ENCODE results near the gene UBE2J1. TPM values are rescaled to one million over a fixed set of nuclear protein-coding genes. Genes with fewer than 3 reads are reported as not detected.

Gene UBE2J1
- total and polyA plus RNA-seq, 9 of the 15 experiments (the other 6 are each of a cell fraction or from before 2014, with no cell fraction given): 11.6 to 32.6 (median 22.0) TPM

GRCh38 chr6:89371849-89372505 lies 19.5 kb upstream of the UBE2J1 start (continued):
- TF ChIP-seq, protein P1, sequence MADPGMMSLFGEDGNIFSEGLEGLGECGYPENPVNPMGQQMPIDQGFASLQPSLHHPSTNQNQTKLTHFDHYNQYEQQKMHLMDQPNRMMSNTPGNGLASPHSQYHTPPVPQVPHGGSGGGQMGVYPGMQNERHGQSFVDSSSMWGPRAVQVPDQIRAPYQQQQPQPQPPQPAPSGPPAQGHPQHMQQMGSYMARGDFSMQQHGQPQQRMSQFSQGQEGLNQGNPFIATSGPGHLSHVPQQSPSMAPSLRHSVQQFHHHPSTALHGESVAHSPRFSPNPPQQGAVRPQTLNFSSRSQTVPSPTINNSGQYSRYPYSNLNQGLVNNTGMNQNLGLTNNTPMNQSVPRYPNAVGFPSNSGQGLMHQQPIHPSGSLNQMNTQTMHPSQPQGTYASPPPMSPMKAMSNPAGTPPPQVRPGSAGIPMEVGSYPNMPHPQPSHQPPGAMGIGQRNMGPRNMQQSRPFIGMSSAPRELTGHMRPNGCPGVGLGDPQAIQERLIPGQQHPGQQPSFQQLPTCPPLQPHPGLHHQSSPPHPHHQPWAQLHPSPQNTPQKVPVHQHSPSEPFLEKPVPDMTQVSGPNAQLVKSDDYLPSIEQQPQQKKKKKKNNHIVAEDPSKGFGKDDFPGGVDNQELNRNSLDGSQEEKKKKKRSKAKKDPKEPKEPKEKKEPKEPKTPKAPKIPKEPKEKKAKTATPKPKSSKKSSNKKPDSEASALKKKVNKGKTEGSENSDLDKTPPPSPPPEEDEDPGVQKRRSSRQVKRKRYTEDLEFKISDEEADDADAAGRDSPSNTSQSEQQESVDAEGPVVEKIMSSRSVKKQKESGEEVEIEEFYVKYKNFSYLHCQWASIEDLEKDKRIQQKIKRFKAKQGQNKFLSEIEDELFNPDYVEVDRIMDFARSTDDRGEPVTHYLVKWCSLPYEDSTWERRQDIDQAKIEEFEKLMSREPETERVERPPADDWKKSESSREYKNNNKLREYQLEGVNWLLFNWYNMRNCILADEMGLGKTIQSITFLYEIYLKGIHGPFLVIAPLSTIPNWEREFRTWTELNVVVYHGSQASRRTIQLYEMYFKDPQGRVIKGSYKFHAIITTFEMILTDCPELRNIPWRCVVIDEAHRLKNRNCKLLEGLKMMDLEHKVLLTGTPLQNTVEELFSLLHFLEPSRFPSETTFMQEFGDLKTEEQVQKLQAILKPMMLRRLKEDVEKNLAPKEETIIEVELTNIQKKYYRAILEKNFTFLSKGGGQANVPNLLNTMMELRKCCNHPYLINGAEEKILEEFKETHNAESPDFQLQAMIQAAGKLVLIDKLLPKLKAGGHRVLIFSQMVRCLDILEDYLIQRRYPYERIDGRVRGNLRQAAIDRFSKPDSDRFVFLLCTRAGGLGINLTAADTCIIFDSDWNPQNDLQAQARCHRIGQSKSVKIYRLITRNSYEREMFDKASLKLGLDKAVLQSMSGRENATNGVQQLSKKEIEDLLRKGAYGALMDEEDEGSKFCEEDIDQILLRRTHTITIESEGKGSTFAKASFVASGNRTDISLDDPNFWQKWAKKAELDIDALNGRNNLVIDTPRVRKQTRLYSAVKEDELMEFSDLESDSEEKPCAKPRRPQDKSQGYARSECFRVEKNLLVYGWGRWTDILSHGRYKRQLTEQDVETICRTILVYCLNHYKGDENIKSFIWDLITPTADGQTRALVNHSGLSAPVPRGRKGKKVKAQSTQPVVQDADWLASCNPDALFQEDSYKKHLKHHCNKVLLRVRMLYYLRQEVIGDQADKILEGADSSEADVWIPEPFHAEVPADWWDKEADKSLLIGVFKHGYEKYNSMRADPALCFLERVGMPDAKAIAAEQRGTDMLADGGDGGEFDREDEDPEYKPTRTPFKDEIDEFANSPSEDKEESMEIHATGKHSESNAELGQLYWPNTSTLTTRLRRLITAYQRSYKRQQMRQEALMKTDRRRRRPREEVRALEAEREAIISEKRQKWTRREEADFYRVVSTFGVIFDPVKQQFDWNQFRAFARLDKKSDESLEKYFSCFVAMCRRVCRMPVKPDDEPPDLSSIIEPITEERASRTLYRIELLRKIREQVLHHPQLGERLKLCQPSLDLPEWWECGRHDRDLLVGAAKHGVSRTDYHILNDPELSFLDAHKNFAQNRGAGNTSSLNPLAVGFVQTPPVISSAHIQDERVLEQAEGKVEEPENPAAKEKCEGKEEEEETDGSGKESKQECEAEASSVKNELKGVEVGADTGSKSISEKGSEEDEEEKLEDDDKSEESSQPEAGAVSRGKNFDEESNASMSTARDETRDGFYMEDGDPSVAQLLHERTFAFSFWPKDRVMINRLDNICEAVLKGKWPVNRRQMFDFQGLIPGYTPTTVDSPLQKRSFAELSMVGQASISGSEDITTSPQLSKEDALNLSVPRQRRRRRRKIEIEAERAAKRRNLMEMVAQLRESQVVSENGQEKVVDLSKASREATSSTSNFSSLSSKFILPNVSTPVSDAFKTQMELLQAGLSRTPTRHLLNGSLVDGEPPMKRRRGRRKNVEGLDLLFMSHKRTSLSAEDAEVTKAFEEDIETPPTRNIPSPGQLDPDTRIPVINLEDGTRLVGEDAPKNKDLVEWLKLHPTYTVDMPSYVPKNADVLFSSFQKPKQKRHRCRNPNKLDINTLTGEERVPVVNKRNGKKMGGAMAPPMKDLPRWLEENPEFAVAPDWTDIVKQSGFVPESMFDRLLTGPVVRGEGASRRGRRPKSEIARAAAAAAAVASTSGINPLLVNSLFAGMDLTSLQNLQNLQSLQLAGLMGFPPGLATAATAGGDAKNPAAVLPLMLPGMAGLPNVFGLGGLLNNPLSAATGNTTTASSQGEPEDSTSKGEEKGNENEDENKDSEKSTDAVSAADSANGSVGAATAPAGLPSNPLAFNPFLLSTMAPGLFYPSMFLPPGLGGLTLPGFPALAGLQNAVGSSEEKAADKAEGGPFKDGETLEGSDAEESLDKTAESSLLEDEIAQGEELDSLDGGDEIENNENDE (IDR thresholded peaks at IDR 0.05; ENCODE audit: low read depth, low read length): no peak
- TF ChIP-seq, protein P2, sequence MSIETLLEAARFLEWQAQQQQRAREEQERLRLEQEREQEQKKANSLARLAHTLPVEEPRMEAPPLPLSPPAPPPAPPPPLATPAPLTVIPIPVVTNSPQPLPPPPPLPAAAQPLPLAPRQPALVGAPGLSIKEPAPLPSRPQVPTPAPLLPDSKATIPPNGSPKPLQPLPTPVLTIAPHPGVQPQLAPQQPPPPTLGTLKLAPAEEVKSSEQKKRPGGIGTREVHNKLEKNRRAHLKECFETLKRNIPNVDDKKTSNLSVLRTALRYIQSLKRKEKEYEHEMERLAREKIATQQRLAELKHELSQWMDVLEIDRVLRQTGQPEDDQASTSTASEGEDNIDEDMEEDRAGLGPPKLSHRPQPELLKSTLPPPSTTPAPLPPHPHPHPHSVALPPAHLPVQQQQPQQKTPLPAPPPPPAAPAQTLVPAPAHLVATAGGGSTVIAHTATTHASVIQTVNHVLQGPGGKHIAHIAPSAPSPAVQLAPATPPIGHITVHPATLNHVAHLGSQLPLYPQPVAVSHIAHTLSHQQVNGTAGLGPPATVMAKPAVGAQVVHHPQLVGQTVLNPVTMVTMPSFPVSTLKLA (conservative IDR thresholded peaks at IDR 0.05): no peak
- TF ChIP-seq E2F3 (CRISPR knock-in tag; IDR thresholded peaks at IDR 0.05) (no peak), ZBED1 (IDR thresholded peaks at IDR 0.05) (no peak), RCOR1 (IDR thresholded peaks at IDR 0.05; ENCODE audit: borderline replicate concordance in 1 of 2, low read depth in 2 of 2, low read length in 2 of 2) (peak in 1 of 2 experiments; percentile 42; a peak in 1 of 4 replicates), NCOA6 (IDR thresholded peaks at IDR 0.05) (no peak)
- TF ChIP-seq, protein P3, sequence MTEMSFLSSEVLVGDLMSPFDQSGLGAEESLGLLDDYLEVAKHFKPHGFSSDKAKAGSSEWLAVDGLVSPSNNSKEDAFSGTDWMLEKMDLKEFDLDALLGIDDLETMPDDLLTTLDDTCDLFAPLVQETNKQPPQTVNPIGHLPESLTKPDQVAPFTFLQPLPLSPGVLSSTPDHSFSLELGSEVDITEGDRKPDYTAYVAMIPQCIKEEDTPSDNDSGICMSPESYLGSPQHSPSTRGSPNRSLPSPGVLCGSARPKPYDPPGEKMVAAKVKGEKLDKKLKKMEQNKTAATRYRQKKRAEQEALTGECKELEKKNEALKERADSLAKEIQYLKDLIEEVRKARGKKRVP (CRISPR knock-in tag; IDR thresholded peaks at IDR 0.05): no peak
- TF ChIP-seq, protein P4, sequence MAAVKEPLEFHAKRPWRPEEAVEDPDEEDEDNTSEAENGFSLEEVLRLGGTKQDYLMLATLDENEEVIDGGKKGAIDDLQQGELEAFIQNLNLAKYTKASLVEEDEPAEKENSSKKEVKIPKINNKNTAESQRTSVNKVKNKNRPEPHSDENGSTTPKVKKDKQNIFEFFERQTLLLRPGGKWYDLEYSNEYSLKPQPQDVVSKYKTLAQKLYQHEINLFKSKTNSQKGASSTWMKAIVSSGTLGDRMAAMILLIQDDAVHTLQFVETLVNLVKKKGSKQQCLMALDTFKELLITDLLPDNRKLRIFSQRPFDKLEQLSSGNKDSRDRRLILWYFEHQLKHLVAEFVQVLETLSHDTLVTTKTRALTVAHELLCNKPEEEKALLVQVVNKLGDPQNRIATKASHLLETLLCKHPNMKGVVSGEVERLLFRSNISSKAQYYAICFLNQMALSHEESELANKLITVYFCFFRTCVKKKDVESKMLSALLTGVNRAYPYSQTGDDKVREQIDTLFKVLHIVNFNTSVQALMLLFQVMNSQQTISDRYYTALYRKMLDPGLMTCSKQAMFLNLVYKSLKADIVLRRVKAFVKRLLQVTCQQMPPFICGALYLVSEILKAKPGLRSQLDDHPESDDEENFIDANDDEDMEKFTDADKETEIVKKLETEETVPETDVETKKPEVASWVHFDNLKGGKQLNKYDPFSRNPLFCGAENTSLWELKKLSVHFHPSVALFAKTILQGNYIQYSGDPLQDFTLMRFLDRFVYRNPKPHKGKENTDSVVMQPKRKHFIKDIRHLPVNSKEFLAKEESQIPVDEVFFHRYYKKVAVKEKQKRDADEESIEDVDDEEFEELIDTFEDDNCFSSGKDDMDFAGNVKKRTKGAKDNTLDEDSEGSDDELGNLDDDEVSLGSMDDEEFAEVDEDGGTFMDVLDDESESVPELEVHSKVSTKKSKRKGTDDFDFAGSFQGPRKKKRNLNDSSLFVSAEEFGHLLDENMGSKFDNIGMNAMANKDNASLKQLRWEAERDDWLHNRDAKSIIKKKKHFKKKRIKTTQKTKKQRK (IDR thresholded peaks at IDR 0.05; ENCODE audit: borderline replicate concordance, low read depth, low read length): no peak
